Measurements from ENCODE around the gene RPS6KA2. TPM values are rescaled to one million over a fixed set of nuclear protein-coding genes. Genes with fewer than 3 reads are reported as not detected.
A peak's percentile ranks its signal among the peaks of the same experiment; 100 is the strongest.

RPS6KA2 gene
- total RNA-seq, 4 donors from 2014 or later: 55.4 to 119 (median 76.4) TPM

DNA sequence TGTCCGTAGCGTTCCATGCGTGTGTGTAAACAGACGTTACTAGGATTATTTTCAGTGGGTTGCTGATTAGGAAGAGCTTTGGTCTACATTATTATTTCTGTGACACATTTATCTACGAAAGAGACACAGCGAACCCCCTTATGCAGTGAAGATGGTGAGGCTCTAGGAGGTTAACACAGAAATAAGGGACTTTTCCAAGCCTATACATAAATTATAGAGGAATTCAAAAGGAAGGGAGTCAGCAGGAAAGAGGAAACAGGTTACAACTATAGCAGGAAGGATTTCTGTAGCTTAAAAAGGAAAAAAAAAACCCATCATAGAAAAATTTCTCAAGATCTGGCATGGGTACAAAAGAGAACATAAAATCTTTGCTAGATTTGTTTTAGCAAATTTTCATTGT is 12.9 kb upstream of the RPS6KA2 start:
- H3K27ac ChIP-seq: peak overlapping the region in 1 of 4 donors; percentile 30

DNA sequence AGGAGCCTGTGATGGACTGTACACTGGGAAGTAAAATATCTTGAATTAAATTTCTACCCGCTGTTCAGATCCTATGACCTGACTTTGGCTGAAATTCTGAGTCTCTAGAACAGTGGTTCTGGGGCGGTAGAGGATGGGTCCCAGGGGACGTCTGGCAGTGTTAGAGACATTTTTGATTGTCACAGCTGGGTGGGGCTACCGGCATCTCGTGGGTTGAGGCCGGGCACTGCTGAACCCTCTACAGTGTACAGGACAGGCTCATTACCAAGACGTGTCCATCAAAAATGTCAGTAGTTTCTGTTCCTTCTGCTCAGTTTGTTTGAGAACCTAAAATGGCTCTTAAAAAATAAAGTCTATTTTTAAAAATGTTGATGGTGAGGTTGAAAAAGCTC is 11.5 kb upstream of the RPS6KA2 start:
- TF ChIP-seq EP300 (IDR thresholded peaks at IDR 0.05): no peak
- TF ChIP-seq POLR2AphosphoS5 (IDR thresholded peaks at IDR 0.05): no peak
- no peak for TF ChIP-seq POLR2A (IDR thresholded peaks at IDR 0.05)
- TF ChIP-seq, protein P1, sequence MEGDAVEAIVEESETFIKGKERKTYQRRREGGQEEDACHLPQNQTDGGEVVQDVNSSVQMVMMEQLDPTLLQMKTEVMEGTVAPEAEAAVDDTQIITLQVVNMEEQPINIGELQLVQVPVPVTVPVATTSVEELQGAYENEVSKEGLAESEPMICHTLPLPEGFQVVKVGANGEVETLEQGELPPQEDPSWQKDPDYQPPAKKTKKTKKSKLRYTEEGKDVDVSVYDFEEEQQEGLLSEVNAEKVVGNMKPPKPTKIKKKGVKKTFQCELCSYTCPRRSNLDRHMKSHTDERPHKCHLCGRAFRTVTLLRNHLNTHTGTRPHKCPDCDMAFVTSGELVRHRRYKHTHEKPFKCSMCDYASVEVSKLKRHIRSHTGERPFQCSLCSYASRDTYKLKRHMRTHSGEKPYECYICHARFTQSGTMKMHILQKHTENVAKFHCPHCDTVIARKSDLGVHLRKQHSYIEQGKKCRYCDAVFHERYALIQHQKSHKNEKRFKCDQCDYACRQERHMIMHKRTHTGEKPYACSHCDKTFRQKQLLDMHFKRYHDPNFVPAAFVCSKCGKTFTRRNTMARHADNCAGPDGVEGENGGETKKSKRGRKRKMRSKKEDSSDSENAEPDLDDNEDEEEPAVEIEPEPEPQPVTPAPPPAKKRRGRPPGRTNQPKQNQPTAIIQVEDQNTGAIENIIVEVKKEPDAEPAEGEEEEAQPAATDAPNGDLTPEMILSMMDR (IDR thresholded peaks at IDR 0.05): no peak
- H3K4me3 ChIP-seq: no peak overlapping the region
- 81% methylated on average over 7 of the region's 7 CpGs; no CpG with 5 or more reads in 1 of the 2 donors for WGBS, 2 donors (ENCODE audit: low coverage in 1 of 2)
- H3K27me3 ChIP-seq: peaks cover 4% of the 10 kb centered on the region
- H3K36me3 ChIP-seq: no peaks in the 10 kb centered on the region
- ATAC-seq: no peak
- no peak overlapping the region for H3K27ac ChIP-seq
- H3K9me3 ChIP-seq: peaks cover 0 to 3% (median 0%) of the 10 kb centered on the region in 3 donors
- H3K4me1 ChIP-seq: peaks cover 0 to 33% (median 6%) of the 10 kb centered on the region in 3 donors

More for the DNA sequence above, 12.9 kb upstream of the RPS6KA2 start:
- peaks cover 4% of the 10 kb centered on the region for H3K27me3 ChIP-seq
- H3K36me3 ChIP-seq: no peaks in the 10 kb centered on the region
- no peak for ATAC-seq
- peaks cover 0 to 8% (median 0%) of the 10 kb centered on the region in 3 donors for H3K9me3 ChIP-seq
- 76% methylated on average over 6 of the region's 6 CpGs; no CpG with 5 or more reads in 1 of the 2 donors for WGBS, 2 donors (ENCODE audit: low coverage in 1 of 2)
- H3K4me3 ChIP-seq: peak overlapping the region in 1 of 2 donors; percentile 5
- TF ChIP-seq, protein P1 (IDR thresholded peaks at IDR 0.05): no peak
- TF ChIP-seq POLR2A (IDR thresholded peaks at IDR 0.05) (no peak), EP300 (IDR thresholded peaks at IDR 0.05) (no peak), POLR2AphosphoS5 (IDR thresholded peaks at IDR 0.05) (no peak)
- peaks cover 0 to 33% (median 6%) of the 10 kb centered on the region in 3 donors for H3K4me1 ChIP-seq

DNA sequence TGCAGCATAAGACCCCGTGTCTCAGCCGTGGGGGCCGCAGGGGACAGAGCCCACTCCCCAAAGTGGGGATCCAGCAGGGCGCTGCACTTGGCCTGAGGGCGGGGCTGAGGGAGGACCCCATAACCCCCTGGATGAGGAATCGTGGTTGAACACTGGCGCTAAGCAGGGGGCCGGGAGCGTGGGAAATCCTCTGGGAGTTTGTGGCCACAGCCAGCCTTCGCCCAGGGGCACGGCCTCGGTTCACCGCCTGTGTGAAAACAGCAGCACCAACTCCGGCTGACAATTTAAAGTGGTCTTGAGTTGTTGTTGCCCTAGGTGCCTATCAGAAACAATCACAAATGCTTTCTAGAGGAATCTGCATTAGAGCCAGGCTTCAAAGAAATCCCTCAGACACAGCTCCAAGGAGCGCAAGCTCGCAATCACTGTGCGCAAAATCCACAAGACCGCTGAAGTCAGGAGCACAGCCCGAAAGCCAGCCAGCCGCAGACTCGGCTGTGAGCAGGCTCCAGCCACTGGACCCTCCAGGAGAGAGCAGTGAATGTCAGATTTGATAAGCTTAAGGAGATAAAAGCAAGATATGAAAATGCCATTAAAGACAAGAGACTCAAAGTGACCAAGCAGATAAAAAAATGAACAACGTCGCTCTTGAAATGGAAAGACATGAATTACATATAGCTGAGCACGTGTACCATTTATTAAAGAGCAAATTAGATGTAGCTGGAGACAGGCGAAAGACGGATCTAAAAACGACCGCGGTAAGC is 10.9 kb upstream of the RPS6KA2 start:
- peaks cover 4% of the 10 kb centered on the region for H3K27me3 ChIP-seq
- H3K9me3 ChIP-seq: no peaks in the 10 kb centered on the region
- TF ChIP-seq POLR2A (IDR thresholded peaks at IDR 0.05): no peak
- TF ChIP-seq POLR2AphosphoS5 (IDR thresholded peaks at IDR 0.05): no peak
- TF ChIP-seq, protein P1 (IDR thresholded peaks at IDR 0.05): no peak
- no peak for TF ChIP-seq EP300 (IDR thresholded peaks at IDR 0.05)
- H3K4me1 ChIP-seq: peaks cover 0 to 33% (median 6%) of the 10 kb centered on the region in 3 donors
- H3K27ac ChIP-seq: no peak overlapping the region
- ATAC-seq: no peak
- 85 to 94% methylated on average over 8 to 15 of the region's 29 CpGs for WGBS, 2 donors (ENCODE audit: low coverage in 1 of 2)
- H3K4me3 ChIP-seq: no peak overlapping the region
- H3K36me3 ChIP-seq: no peaks in the 10 kb centered on the region

DNA sequence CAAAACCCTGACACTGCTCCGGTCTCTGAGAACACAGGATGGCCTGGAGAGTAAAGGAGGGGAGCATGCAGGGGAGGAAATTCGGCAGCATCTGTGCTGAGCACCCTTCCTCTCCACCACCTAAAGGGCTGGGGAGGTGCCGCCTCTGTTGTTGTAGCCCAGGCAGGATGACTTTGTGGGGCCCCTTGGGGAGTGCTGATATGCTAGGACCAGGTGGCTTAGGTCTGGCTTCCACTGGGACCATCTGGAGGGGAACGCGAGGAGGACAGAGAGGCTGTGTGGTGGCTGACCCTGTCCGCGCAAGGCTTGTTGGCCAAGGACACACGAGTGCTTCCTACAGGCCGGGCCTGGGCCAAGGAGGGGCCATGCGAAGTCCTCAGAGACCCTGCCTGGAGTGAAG is 9.9 kb upstream of the RPS6KA2 start:
- WGBS, 2 donors (ENCODE audit: low coverage in 1 of 2): 53 to 69% methylated on average over 4 to 5 of the region's 10 CpGs
- Histone ChIP-seq H3K27ac (peak overlapping the region in 1 of 4 donors; percentile 56), H3K9me3 (no peaks in the 10 kb centered on the region), H3K4me3 (no peak overlapping the region), H3K27me3 (peaks cover 4% of the 10 kb centered on the region), H3K4me1 (peaks cover 0 to 33% (median 6%) of the 10 kb centered on the region in 3 donors), H3K36me3 (no peaks in the 10 kb centered on the region)
- ATAC-seq: no peak
- TF ChIP-seq EP300 (IDR thresholded peaks at IDR 0.05): no peak
- TF ChIP-seq POLR2A (IDR thresholded peaks at IDR 0.05): no peak
- TF ChIP-seq, protein P1 (IDR thresholded peaks at IDR 0.05): no peak
- no peak for TF ChIP-seq POLR2AphosphoS5 (IDR thresholded peaks at IDR 0.05)

Data from gastroesophageal sphincter (tissue), 4 donors.